ENCODE results near the gene SH2D3A. TPM values are rescaled to one million over a fixed set of nuclear protein-coding genes. Genes with fewer than 3 reads are reported as not detected.

The SH2D3A gene
- total and polyA plus RNA-seq, 8 donors = 6.9 to 27.6 (median 8.3) TPM

- Histone ChIP-seq H3K27me3 (peaks cover 0 to 3% of the 10 kb centered on the region in 2 donors), H3K9me3 (no peaks in the 10 kb centered on the region), H3K4me1 (peaks cover 26 to 39% of the 10 kb centered on the region in 2 donors), H3K27ac (no peak overlapping the region), H3K36me3 (no peaks in the 10 kb centered on the region), H3K4me3 (peak overlapping the region; percentile 22 to 47)
- no peak for TF ChIP-seq CTCF (IDR thresholded peaks at IDR 0.05)
- peak in 1 of 4 donors; percentile 81 for DNase-seq
- ATAC-seq = peak; percentile 45
- intact Hi-C loops (cut with DNase I) = no loop called here
These were observed 48.3 kb downstream of the SH2D3A start for GRCh38 chr19:6718741-6719539.

GRCh38 chr19:6718111-6718740 is 49.0 kb downstream of the SH2D3A start:
- H3K27ac ChIP-seq = no peak overlapping the region
- DNase-seq = peak in 1 of 4 donors; percentile 65

GRCh38 chr19:6717441-6717971 is 49.7 kb downstream of the SH2D3A start:
- intact Hi-C loops (cut with DNase I) = no loop called here
- Histone ChIP-seq H3K4me1 (peaks cover 15 to 24% of the 10 kb centered on the region in 2 donors), H3K27me3 (peaks cover 0 to 3% of the 10 kb centered on the region in 2 donors), H3K27ac (no peak overlapping the region), H3K9me3 (no peaks in the 10 kb centered on the region), H3K4me3 (no peak overlapping the region), H3K36me3 (peaks cover 0 to 3% of the 10 kb centered on the region in 2 donors)
- ATAC-seq (no peak), DNase-seq (no peak)
- no peak for TF ChIP-seq CTCF (IDR thresholded peaks at IDR 0.05)

More at GRCh38 chr19:6718111-6718740, 49.0 kb downstream of the SH2D3A start:
- H3K4me1 ChIP-seq = peaks cover 22 to 31% of the 10 kb centered on the region in 2 donors
- H3K36me3 ChIP-seq = no peaks in the 10 kb centered on the region
- H3K27me3 ChIP-seq = peaks cover 0 to 3% of the 10 kb centered on the region in 2 donors
- TF ChIP-seq CTCF (IDR thresholded peaks at IDR 0.05) = no peak
- H3K9me3 ChIP-seq = no peaks in the 10 kb centered on the region
- no peak overlapping the region for H3K4me3 ChIP-seq
- no peak for ATAC-seq
- intact Hi-C loops (cut with DNase I) = no loop called here

GRCh38 chr19:6717036-6717435 is 50.2 kb downstream of the SH2D3A start:
- Histone ChIP-seq H3K4me1 (peaks cover 10 to 19% of the 10 kb centered on the region in 2 donors), H3K27ac (no peak overlapping the region), H3K4me3 (no peak overlapping the region), H3K9me3 (no peaks in the 10 kb centered on the region), H3K27me3 (peaks cover 0 to 4% of the 10 kb centered on the region in 2 donors), H3K36me3 (peaks cover 0 to 6% of the 10 kb centered on the region in 2 donors)
- DNase-seq (peak in 1 of 4 donors; percentile 32), ATAC-seq (no peak)
- intact Hi-C loops (cut with DNase I) = no loop called here
- no peak for TF ChIP-seq CTCF (IDR thresholded peaks at IDR 0.05)

GRCh38 chr19:6716610-6716970 is 50.6 kb downstream of the SH2D3A start:
- no peak for DNase-seq
- H3K36me3 ChIP-seq = peaks cover 0 to 11% of the 10 kb centered on the region in 2 donors
- ATAC-seq = no peak
- no peak overlapping the region for H3K4me3 ChIP-seq
- no peaks in the 10 kb centered on the region for H3K9me3 ChIP-seq
- peaks cover 8 to 15% of the 10 kb centered on the region in 2 donors for H3K4me1 ChIP-seq
- intact Hi-C loops (cut with DNase I) = no loop called here
- TF ChIP-seq CTCF (IDR thresholded peaks at IDR 0.05) = no peak
- peaks cover 0 to 9% of the 10 kb centered on the region in 2 donors for H3K27me3 ChIP-seq
- no peak overlapping the region for H3K27ac ChIP-seq

All from left lung (tissue), 10 donors.